GM21423 (cell line): Measurements from ENCODE around the gene IGFALS.
"Not testable (repeated sequence)": the region's sequence is repeated elsewhere in the genome, so short reads cannot be mapped to it uniquely, and the experiment has no call there.

Experiments used
- ATAC-seq: cut with Tn5 transposase; IDR thresholded peaks from one replicate; pipeline ENCODE4 v1.9.1; 2021; ENCODE audit warnings: mild to moderate bottlenecking, moderate library complexity; ENCODE audit not compliant: unreplicated experiment

Gene IGFALS

DNA sequence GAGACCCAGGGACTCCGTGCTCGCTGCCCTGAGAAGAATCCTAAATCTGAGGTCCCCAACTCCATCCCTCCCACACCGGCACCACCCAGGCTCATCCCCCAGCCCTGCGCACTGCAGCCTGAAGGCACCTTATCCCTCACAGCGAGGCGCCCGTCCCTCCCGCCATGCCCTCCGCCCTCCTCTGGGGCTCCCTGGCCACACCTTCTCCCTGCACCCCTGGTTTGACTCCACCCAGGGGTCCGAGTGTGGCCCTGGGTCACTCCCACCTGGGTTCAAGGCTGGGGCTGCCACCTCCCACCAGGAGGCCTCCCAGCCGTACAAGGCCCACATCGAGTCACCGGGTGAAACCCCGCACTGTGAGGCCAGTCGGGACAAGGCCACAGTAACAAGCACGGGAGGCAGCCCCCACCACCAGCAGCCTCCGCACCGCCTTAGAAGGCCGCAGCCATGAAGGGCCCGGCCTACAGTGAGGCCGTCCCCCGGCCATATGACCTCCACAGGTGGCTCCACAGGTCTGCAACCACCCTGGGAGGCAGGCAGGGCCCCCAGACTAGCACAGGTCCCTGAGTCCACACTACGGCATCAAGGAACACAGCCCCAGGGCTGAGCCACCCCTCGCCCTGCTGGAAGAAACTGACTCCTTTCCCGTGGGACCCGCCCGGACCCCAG is 24.8 kb upstream of the IGFALS start:
- no peak for ATAC-seq

DNA sequence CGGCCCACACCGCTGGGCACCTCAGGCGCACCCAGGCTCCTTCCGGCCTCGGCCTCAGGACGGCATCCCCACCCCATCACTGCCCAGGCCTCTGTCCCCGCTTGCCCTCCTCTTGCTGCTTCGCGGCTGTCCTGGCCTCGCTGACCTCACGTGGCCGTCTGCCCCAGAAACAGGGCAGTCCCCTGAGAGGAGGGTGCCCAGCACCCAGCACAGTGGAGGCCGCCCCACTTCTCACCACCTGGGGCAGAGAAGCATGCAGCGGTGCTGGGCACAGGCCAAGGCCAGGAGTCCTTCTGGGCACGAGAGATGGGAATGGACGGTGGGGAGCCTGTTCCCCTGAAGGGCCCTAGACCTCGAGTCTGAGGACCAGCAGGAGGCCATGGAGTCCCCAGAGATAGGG is 24.2 kb upstream of the IGFALS start:
- no peak for ATAC-seq

DNA sequence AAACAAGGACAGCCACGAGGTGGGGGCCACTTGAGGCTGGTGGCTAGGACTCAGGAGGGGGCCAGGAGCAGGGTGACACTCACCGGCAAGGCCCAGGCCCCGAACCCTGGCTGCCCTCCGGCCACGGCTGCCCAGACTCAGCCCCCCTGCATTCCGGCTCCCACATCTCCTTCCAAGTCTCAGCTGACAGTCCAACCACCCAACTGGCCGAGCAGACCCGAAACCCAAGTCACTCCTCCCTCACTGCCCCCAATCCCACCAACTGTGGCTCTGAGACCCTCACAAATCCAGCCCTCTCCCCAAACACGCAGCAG is 23.7 kb upstream of the IGFALS start:
- ATAC-seq: no peak

DNA sequence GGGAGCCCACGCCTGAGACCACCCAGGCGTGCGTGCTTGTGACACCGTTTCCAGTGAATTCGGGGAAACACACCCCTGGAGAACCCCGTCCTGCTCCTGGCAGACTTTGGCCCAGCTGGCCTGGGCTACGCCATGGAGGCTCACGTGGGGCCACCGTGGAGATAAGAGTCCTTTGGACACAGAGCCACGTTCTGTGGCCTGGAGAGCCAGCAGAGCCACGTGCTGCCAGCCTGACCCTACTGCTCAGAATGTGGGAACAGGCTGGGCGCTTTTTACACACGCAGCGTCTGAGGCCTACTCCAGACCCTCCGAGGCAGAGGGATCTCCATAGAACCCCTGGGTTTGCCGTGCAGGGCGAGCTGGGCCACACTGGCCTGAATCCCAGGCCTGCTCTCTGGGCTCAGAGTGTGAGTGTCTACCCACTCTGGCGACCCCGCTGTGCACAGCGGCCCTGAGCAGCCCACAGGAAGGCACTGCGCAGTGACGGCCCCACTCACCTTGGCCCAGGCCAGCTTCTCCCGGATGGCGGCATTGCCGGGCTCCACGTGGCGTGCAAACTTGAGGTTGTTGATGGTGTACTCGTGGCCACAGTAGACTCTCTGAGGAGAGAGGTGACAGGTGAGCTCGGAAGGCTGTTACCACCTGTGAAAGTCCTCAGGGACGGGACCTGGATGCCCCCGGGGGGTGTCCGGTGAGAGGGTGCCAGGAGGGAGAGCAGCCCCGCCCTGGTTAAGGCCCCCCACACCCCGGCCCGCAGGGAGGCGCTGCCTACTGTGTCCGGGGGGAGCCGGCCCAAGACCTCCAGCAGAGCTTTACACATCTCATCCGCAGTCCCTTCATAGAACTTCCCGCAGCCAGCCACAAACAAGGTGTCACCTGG is 23.1 kb upstream of the IGFALS start:
- no peak for ATAC-seq

DNA sequence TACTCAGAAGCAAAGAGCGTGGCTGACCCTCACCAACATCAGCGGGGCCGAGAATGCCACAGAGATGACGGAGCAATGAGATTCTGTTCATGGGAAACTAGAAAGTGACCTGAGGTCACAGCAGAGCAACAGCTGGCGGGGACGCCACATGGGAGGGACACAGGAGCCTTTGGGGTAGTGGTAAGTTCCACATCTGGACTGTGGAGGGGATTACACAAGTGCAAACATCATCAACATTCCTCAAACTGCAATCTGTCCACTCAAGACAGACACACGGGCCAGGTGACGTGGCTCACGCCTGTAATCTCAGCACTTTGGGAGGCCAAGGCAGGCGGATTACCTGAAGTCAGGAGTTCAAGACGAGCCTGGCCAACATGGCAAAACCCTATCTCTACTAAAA is 22.0 kb upstream of the IGFALS start:
- ATAC-seq: no peak

DNA sequence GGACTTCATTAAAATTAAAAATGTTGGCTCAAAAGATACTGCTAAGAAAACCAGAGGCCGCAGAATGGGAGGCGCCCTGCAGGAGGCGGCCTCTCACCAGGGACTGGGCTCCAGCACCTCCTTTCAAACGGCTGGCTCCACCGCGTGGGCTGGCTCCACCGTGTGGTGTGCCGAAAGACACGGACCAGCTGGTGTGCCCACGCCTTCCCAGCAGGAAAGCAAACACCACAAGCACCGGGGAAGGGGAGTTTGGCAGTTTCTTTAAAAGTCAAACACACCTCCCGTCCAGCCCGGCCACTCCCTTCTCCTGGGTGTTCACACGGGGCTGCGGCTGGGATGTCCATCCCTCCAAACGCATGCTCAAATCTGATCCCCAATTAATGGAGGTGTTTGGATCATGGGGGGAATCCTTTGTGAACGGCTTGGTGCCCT is 19.2 kb upstream of the IGFALS start:
- ATAC-seq: no peak

DNA sequence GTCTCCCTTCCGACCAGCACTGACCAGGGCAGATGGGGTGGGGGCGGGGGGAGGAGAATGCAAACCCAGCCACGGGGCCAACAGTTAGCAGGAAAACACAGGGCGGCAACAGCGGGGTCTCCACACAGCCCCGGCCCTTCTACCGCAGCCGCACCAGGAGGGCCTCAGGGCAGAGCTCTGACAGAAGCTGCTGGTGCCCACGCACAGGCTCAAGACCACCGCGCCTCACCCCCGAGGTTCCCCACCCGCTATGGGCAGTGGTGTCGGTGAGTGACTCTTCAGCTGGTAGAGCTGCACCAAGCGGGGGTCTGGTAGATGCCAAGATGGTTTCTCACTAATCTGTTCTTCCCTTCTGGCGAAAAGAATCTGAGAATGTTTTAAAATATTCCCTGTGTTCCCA is 17.0 kb upstream of the IGFALS start:
- ATAC-seq: no peak

DNA sequence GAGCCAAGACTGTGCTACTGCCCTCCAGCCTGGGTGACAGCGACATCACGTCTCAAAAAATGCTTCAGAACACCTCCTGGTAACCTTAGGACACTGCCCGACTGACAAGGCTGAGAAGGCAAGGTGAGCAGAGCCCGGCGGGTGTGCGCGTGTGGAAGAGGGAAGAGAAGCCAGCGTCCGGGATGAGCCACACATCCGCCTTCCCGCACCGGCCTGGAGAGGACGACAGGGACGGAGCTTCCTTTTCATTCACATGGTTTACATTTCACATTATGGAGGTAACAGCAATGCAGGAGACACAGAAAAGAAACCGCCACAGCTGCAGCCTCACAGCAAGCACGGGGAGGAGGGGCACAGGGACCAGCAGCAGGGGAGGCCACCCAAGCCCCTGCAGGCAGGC is 16.6 kb upstream of the IGFALS start:
- ATAC-seq: no peak

DNA sequence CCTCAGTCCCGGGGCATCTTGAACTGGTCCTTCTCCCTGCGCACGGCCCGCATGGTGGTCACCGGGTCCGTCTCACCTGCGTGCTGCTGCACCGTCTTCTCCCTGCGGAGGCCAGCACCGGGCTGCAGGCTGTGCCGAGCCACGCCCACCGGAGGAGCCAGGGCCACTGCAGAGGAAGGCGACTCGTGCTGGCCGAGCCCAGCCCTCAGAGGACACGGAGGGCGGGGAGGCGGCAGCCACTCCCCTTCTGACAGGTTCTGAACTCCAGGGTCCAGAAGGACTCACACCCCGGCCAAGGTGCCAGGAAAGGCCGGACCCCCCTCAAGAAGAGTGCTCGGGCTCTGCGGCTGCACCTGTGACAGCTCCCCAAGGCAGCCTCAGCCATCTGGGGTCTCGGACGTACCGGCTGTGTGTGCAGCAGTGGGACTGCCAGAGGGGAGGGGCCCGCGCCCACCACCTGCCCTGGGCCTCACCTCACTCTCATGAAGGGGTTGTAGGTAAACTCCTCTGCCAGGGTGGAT is 15.8 kb upstream of the IGFALS start:
- ATAC-seq: no peak

DNA sequence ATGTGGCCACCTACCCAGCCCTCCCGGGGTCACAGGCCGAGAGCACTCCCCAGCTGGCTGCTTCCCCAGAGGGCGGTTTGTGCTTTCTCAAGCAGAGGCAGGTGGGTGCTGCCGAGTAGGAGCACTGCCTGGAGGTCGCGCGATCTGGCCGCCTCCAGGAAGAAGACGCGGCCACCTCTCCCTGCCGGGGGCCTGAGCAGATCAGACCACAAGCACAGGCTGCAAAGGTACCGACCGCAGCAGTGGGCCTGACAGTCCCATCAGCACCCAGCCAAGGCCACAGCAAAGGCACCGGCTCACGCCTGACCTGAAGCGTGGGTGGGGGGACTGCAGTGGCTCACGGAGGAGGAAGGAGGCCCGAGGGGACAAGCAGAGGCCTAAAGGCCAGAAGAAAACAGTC is 15.2 kb upstream of the IGFALS start:
- ATAC-seq: no peak

DNA sequence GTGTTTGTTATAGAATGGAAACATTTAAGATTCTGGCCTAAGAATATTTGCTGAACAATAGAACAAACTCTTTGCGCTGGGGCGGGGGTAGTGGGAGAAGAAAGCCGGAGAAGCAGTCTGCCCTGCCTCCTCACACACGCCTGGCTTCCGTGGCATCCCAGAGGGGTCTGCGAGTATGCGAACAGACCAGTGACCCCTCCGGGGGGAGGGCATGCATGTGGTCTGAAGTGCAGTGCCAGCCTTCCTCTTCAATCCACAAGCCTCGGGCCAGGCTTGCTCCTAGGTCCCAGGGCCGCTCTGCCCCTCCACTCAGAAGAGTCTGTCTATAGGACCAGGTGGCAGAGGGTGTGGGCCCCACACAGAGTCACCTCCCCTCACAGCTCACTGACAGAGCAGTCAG is 14.1 kb upstream of the IGFALS start:
- no peak for ATAC-seq

DNA sequence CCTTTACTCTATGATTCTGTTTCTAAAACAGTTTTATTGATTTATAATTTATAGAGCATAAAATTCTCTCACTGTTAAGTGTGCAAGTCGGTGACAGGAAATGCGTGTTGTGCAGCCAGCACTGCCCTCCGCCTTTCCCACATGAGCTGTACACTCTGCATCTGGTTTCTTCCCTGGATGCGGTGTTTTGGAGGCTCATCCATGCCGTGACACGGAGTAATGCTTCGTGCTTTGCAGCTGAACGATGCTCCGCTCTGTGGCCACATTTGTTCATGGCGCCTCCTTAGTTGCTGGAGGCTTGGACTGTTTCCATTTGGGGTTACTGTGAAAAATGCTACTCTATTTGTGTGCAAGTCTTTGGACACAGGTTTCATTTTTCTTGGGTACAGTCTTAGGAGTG is 7.2 kb upstream of the IGFALS start:
- no peak for ATAC-seq

DNA sequence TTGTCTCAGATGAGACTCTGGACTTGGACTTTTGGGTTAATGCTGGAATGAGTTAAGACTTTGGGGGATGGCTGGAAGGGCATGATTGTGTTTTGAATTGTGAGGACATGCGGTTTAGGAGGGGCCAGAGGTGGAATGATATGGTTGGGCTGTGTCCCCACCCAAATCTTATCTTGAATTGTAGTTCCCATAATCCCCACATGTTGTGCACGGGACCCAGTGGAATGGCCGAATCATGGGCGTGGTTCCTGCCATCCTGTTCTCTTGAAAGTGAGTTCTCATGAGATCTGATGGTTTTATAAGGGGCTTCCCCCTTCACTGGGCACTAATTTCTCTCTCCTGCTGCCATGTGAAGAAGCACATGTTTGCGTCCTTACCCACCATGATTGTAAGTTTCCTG is 5.8 kb upstream of the IGFALS start:
- ATAC-seq: not testable (repeated sequence)

DNA sequence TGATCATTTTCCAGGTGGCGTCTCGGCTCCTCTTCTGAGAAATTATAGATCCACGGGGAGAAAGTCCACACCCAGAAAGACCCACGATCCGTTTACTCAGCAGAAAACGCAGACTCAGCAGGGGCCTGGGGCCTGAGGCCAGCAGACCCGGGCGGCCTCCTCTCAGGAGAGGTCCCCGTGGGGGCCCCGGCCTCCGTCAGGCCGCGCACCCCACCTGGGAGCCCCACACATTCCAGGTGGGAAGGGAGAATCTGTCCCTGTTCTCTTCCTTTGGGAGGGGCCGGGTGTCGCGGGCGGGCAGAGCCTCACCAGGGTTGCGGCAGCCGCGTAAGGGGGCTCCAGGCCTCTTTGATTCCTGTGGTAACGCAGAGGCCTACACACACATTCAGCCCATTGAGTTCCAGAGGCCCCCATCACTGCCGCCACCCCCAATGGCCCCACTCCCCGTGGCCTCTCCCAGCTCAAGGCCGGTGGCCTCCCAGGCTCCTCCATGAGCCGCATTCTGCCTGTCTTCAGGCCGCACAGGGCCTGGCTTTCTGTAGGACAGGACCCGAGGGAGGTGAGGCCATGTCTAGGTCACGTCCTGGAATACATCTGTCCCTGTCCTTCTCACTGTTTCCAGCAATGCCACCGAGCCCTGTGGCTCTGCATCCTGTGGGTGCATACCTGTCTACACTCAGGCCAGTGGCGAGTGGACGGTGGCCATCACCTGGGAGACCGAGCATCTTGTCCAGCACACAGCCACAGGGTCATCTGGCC is 1.6 kb upstream of the IGFALS start:
- no peak for ATAC-seq

DNA sequence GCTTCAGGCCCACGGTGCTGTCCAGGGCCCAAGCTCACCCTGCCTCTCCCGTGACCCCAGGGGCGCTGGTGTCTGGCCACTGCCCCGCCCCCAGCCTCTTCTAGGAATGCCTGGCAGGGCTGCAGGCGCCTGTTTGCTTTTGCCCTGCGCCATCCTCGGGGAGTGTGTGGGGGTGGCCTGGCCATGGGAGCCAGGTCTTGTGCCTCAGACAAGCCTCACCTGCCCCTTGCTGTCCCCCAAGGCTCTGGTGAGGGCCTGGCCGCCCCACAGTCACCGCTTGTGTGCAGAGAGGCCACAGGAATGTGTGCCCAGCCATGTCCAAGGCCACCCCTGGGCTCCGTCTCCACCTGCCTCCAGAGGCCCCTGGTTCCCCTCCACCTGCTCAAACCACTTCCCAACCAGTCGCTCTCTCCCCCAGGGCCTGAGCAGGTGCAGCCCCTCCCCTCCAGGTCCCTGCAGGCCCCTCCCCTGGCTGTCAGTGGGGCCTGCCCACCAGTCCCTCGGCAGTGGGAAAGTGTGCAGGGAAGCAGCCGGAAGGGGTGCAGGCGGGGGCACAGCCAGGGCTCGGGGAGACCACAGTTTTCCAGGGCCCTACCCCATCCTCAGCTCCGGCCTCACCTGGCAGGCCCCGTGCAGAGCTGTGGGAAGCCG is 841 bp upstream of the IGFALS start:
- no peak for ATAC-seq

DNA sequence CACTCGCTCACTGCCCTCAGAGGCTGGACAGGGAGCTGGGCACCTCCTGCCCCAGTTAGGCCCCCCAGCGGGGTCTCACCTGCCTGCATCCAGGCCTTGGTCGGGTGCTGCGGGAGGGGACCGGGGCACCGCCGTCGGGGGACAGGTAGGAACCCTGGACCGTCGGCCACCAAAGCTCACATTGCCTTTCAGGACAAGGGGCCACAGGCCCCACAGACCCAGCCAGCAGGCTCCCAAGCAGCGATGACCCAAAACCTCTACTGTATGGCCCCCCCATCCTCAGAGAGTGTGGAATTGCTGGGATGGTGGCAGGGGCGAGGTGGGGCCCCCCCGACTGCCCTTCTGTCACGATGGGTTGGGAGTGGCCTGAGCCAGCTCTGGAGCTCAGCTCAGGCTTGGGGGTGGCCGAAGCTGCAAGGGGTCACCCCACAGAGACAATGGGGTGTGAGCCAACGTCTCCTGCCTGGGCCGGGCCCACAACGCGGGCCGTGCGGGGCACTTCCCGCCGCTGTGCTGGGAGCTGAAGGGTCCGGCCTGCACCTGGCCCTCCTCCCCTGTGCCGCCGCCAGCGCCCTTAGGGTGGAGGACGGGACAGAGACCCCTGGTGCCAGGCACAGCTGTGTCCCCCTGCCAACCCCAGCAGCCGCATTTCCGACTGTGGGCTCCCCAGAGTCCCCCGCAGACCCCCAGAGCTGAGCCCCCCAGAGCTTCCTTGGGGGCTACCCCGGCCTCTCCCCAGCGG is 498 bp downstream of the IGFALS start:
- ATAC-seq: no peak

DNA sequence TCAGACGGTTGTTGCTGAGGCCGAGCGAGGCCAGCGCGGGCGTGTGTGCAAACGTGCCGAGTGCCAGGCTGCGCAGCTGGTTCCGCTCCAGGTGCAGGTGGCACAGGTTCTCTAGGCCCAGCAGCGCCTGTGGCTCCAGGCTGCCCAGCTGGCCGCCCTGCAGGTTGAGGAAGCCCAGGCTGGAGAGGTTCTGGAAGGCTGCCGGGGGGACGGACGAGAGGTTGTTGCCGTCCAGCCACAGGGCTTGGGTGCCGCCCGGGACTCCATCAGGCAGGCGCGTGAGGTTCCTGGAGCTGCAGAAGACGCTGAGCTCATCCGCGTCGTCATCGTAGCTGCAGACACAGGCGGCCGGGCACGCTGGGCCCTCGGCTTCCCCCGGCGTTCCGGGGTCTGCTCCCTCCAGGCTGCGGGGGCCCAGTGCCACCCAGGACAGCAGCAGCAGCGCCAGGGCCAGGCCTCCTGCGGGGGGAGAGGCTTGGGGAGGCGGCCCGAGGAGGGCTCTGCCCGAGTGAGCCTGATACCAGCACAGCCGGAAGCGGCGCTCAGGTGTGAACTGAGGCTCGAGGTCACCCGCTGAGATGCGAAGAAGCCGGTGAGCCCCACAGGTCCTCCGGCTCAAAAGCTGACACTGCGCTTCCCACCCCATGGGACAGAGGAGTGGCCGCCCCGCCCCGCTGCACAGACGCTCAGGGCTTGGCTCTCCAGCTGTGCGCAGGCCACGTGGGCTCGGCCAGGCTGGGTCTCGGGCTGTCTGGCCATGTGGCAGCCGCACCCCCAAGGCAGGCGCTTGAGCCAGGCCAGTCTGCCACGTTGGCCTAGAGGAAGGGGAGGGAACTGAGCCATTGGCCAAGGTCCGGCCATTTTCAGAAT is 1.3 kb downstream of the IGFALS start:
- ATAC-seq: no peak

DNA sequence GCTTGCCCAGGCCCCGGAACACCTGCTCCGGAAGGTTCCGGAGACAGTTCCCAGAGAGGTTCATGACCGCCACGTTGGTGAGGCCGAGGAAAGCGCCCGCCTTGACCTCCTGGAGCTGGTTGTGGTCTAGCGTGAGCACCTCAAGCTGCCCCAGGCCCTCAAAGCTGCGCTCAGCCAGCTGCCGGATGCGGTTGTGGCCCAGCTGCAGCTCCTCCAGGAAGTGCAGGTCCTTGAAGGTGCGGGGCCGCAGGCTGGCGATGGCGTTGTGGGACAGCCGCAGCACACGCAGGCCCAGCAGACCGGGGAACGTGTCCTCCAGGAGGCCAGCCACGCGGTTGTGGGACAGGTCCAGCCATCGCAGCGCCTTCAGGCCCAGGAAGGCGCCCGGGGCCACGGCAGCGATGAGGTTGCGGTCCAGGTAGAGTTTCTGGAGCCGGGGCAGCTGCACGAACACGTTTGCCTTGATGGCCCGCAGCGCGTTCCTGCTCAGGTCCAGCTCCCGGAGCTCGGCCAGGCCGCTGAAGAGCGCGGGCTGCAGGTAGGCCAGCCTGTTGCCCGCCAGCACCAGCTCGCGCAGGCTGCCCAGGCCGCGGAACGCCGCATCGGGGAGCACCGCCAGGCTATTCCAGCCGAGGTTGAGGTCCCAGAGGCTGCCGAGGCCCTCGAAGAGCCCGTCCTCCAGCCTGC is 2.1 kb downstream of the IGFALS start:
- ATAC-seq: no peak
